ENCODE data around the gene ZNF71.
"Not testable (repeated sequence)": the region's sequence is repeated elsewhere in the genome, so short reads cannot be mapped to it uniquely, and the experiment has no call there.

The ZNF71 gene

GRCh38 chr19:56625708-56626107, 30.6 kb downstream of the ZNF71 start:
- DNase-seq, result no peak

- no peak for DNase-seq
These were observed 37.9 kb downstream of the ZNF71 start for GRCh38 chr19:56633021-56633420.

- no peak for DNase-seq
These were observed 43.0 kb downstream of the ZNF71 start for GRCh38 chr19:56637976-56638555.

- no peak for DNase-seq
These were observed 44.1 kb downstream of the ZNF71 start for GRCh38 chr19:56639217-56639616.

- no peak for DNase-seq
These were observed 47.8 kb downstream of the ZNF71 start, which contains the start of gene SMIM17 for GRCh38 chr19:56642711-56643459. Gene SMIM17, plus strand, starts transcription at chr19:56643159. Its CDS starts 2,509 bp downstream, at chr19:56645668.

- no peak for DNase-seq
These were observed 48.4 kb downstream of the ZNF71 start for GRCh38 chr19:56643460-56643955.

- DNase-seq, result no peak
These were observed 59.0 kb downstream of the ZNF71 start for GRCh38 chr19:56654151-56654550.

GRCh38 chr19:56660381-56661107, 65.4 kb downstream of the ZNF71 start:
- peak; percentile 34 for DNase-seq

- DNase-seq, result no peak
These were observed 66.1 kb downstream of the ZNF71 start for GRCh38 chr19:56661248-56661647.

- DNase-seq, result no peak
These were observed 68.9 kb downstream of the ZNF71 start for GRCh38 chr19:56663931-56664500.

- no peak for DNase-seq
These were observed 69.4 kb downstream of the ZNF71 start for GRCh38 chr19:56664511-56664910.

GRCh38 chr19:56667311-56667870, 72.3 kb downstream of the ZNF71 start:
- DNase-seq, result no peak

GRCh38 chr19:56668676-56669075, 73.6 kb downstream of the ZNF71 start:
- DNase-seq, result no peak

- DNase-seq, result no peak
These were observed 75.4 kb downstream of the ZNF71 start for GRCh38 chr19:56670401-56670960.

- DNase-seq, result no peak
These were observed 76.0 kb downstream of the ZNF71 start for GRCh38 chr19:56670961-56671612.

GRCh38 chr19:56671613-56671994, 76.5 kb downstream of the ZNF71 start, which contains the start of gene ZNF835:
Gene ZNF835, minus strand, starts transcription at chr19:56671757. Its CDS starts 6,559 bp downstream, at chr19:56665198.
- no peak for DNase-seq

- DNase-seq, result not testable (repeated sequence)
These were observed 77.5 kb downstream of the ZNF71 start for GRCh38 chr19:56672610-56673009.
